ENCODE measurements around the gene MIPOL1. TPM values are rescaled to one million over a fixed set of nuclear protein-coding genes. Genes with fewer than 3 reads are reported as not detected.
"Not testable (repeated sequence)": the region's sequence is repeated elsewhere in the genome, so short reads cannot be mapped to it uniquely, and the experiment has no call there.

Gene MIPOL1
- total RNA-seq, 1 experiment from 2014 or later, result 15.4 TPM

GRCh38 chr14:37186865-37187264 is 10.9 kb upstream of the MIPOL1 start:
- TF ChIP-seq ZBTB33 (IDR thresholded peaks at IDR 0.05; ENCODE audit: extremely low read depth, insufficient replicate concordance, low read length), result no peak
- no peak for TF ChIP-seq EZH2phosphoT487 (IDR thresholded peaks at IDR 0.05; ENCODE audit: borderline replicate concordance)
- no peak for TF ChIP-seq TCF7L2 (IDR thresholded peaks at IDR 0.05; ENCODE audit: borderline replicate concordance, extremely low read depth, insufficient read depth, insufficient read length)
- no peak for TF ChIP-seq SIN3A (IDR thresholded peaks at IDR 0.05; ENCODE audit: low read depth)
- TF ChIP-seq MAX (IDR thresholded peaks at IDR 0.05), result no peak
- Histone ChIP-seq H3K79me2 (ENCODE audit: insufficient read depth, low read length) (no peaks in the 10 kb centered on the region), H3K4me3 (replicated peaks in 1 of 2; ENCODE audit: low read depth in 1 of 2, low read length in 2 of 2) (no peak overlapping the region), H3K9me2 (ENCODE audit: insufficient read depth) (no peaks in the 10 kb centered on the region), H3K36me3 (ENCODE audit: control insufficient read depth in 1 of 2, insufficient read depth in 2 of 2, low read length in 2 of 2) (no peaks in the 10 kb centered on the region), H3K4me1 (ENCODE audit: control insufficient read depth in 1 of 2, insufficient read depth in 2 of 2, low read length in 2 of 2) (no peaks in the 10 kb centered on the region), H3K27me3 (ENCODE audit: insufficient read depth, low read length) (no peaks in the 10 kb centered on the region), H3K9ac (ENCODE audit: low read length) (no peak overlapping the region), H3K4me2 (ENCODE audit: low read length) (no peak overlapping the region), H2AFZ (ENCODE audit: low read depth, low read length, poor library complexity, severe bottlenecking) (no peak overlapping the region), H4K20me1 (ENCODE audit: insufficient read depth) (no peaks in the 10 kb centered on the region), H3K9me3 (ENCODE audit: control insufficient read depth in 1 of 2, insufficient read depth in 1 of 2, low read depth in 1 of 2, low read length in 2 of 2) (no peaks in the 10 kb centered on the region), H3K27ac (ENCODE audit: low read depth, low read length) (no peak overlapping the region)
- no peak for ATAC-seq
- intact Hi-C loops (cut with micrococcal nuclease), result no loop called here
- POLR2A ChIA-PET, result no interaction called here
- CTCF ChIA-PET, result no interaction called here
- DNase-seq (ENCODE audit: low read depth, low spot score), result no peak
- RAD21 ChIA-PET (ENCODE audit: low non-redundant PET in 1 of 2, low total read pairs in 2 of 2, uncharacterized antibody in 2 of 2, unreplicated experiment in 2 of 2), result no interaction called here
- no TSS peak for BruUV-seq (replicated peaks)

GRCh38 chr14:37187294-37187693 is 10.4 kb upstream of the MIPOL1 start:
- BruUV-seq (replicated peaks), result no TSS peak
- intact Hi-C loops (cut with micrococcal nuclease), result no loop called here
- DNase-seq (ENCODE audit: low read depth, low spot score) (no peak), ATAC-seq (no peak)
- Histone ChIP-seq H3K9me2 (ENCODE audit: insufficient read depth) (no peaks in the 10 kb centered on the region), H3K36me3 (ENCODE audit: control insufficient read depth in 1 of 2, insufficient read depth in 2 of 2, low read length in 2 of 2) (no peaks in the 10 kb centered on the region), H4K20me1 (ENCODE audit: insufficient read depth) (no peaks in the 10 kb centered on the region), H3K27me3 (ENCODE audit: insufficient read depth, low read length) (no peaks in the 10 kb centered on the region), H3K4me1 (ENCODE audit: control insufficient read depth in 1 of 2, insufficient read depth in 2 of 2, low read length in 2 of 2) (no peaks in the 10 kb centered on the region), H3K79me2 (ENCODE audit: insufficient read depth, low read length) (no peaks in the 10 kb centered on the region), H3K9me3 (ENCODE audit: control insufficient read depth in 1 of 2, insufficient read depth in 1 of 2, low read depth in 1 of 2, low read length in 2 of 2) (no peaks in the 10 kb centered on the region), H3K4me2 (ENCODE audit: low read length) (no peak overlapping the region), H3K9ac (ENCODE audit: low read length) (no peak overlapping the region), H3K4me3 (replicated peaks in 1 of 2; ENCODE audit: low read depth in 1 of 2, low read length in 2 of 2) (no peak overlapping the region), H2AFZ (ENCODE audit: low read depth, low read length, poor library complexity, severe bottlenecking) (no peak overlapping the region), H3K27ac (ENCODE audit: low read depth, low read length) (no peak overlapping the region)
- POLR2A ChIA-PET, result no interaction called here
- RAD21 ChIA-PET (ENCODE audit: low non-redundant PET in 1 of 2, low total read pairs in 2 of 2, uncharacterized antibody in 2 of 2, unreplicated experiment in 2 of 2), result no interaction called here
- CTCF ChIA-PET, result no interaction called here
- TF ChIP-seq EZH2 (IDR thresholded peaks at IDR 0.05), result no peak
- no peak for TF ChIP-seq YY1 (IDR thresholded peaks at IDR 0.05; ENCODE audit: extremely low read depth, insufficient replicate concordance, low read depth, low read length)
- no peak for TF ChIP-seq EZH2phosphoT487 (IDR thresholded peaks at IDR 0.05; ENCODE audit: borderline replicate concordance)
- TF ChIP-seq ATF3 (IDR thresholded peaks at IDR 0.05), result no peak
- TF ChIP-seq EGR1 (IDR thresholded peaks at IDR 0.05; ENCODE audit: low read depth), result no peak
- no peak for TF ChIP-seq MAX (IDR thresholded peaks at IDR 0.05)
- no peak for TF ChIP-seq TCF7L2 (IDR thresholded peaks at IDR 0.05; ENCODE audit: borderline replicate concordance, extremely low read depth, insufficient read depth, insufficient read length)

- CTCF ChIA-PET; BruUV-seq (replicated peaks); H3K4me3 ChIP-seq (replicated peaks in 1 of 2; ENCODE audit: low read depth in 1 of 2, low read length in 2 of 2); H3K9me3 ChIP-seq (ENCODE audit: control insufficient read depth in 1 of 2, insufficient read depth in 1 of 2, low read depth in 1 of 2, low read length in 2 of 2); H3K27me3 ChIP-seq (ENCODE audit: insufficient read depth, low read length); H4K20me1 ChIP-seq (ENCODE audit: insufficient read depth); H3K4me1 ChIP-seq (ENCODE audit: control insufficient read depth in 1 of 2, insufficient read depth in 2 of 2, low read length in 2 of 2); RAD21 ChIA-PET (ENCODE audit: low non-redundant PET in 1 of 2, low total read pairs in 2 of 2, uncharacterized antibody in 2 of 2, unreplicated experiment in 2 of 2); H2AFZ ChIP-seq (ENCODE audit: low read depth, low read length, poor library complexity, severe bottlenecking); H3K9me2 ChIP-seq (ENCODE audit: insufficient read depth); H3K36me3 ChIP-seq (ENCODE audit: control insufficient read depth in 1 of 2, insufficient read depth in 2 of 2, low read length in 2 of 2); H3K9ac ChIP-seq (ENCODE audit: low read length); H3K79me2 ChIP-seq (ENCODE audit: insufficient read depth, low read length); intact Hi-C loops (cut with micrococcal nuclease); H3K4me2 ChIP-seq (ENCODE audit: low read length); H3K27ac ChIP-seq (ENCODE audit: low read depth, low read length); POLR2A ChIA-PET; ATAC-seq; DNase-seq (ENCODE audit: low read depth, low spot score): not testable (repeated sequence)
Observed at GRCh38 chr14:37187840-37188577, 9.7 kb upstream of the MIPOL1 start.

Data from HCT116 (cell line).